ENCODE results near the gene AGAP1. TPM values are rescaled to one million over a fixed set of nuclear protein-coding genes. Genes with fewer than 3 reads are reported as not detected.

Gene AGAP1
- total RNA-seq, 2 donors from 2014 or later, result 19.1 to 20.8 TPM

DNA sequence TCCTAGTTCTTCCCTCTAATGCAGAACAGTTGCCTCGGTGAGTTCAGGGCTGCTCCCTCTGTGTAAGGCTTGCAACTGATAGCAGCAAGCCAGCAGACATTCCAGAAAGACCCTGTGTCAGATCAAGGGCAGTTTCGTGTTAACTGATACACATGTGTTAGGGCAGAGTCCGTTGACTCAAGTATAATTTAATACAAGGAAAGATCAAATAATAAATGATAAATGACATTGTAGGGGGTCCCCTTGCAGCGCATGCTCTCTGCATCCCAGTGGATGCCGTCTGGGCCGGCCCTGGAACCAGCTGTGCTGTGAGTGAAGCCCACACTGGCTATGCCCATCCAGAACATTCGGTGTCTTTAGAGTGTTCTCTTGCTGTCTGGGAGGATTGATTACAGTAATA is 180.3 kb downstream of the AGAP1 start:
- no peaks in the 10 kb centered on the region for H3K27me3 ChIP-seq (replicated peaks; ENCODE audit: insufficient read depth)
- DNase-seq (ENCODE audit: low spot score), result no peak
- no peak overlapping the region for H3K4me3 ChIP-seq
- no peaks in the 10 kb centered on the region for H3K9me3 ChIP-seq
- no peak for ATAC-seq (ENCODE audit: insufficient number of reproducible peaks, low FRiP score, low read depth)
- H3K27ac ChIP-seq, result no peak overlapping the region
- no peak for TF ChIP-seq CTCF (IDR thresholded peaks at IDR 0.05)
- H3K36me3 ChIP-seq, result no peaks in the 10 kb centered on the region
- H3K4me1 ChIP-seq (ENCODE audit: control insufficient read depth in 1 of 2, low read depth in 2 of 2), result peaks cover 0 to 15% of the 10 kb centered on the region in 2 donors

- DNase-seq (ENCODE audit: low spot score), result no peak
- no peaks in the 10 kb centered on the region for H3K36me3 ChIP-seq
- ATAC-seq (ENCODE audit: insufficient number of reproducible peaks, low FRiP score, low read depth), result no peak
- no peak overlapping the region for H3K4me3 ChIP-seq
- H3K27ac ChIP-seq, result no peak overlapping the region
- TF ChIP-seq CTCF (IDR thresholded peaks at IDR 0.05), result no peak
- no peaks in the 10 kb centered on the region for H3K27me3 ChIP-seq (replicated peaks; ENCODE audit: insufficient read depth)
- peaks cover 3 to 15% of the 10 kb centered on the region in 2 donors for H3K4me1 ChIP-seq (ENCODE audit: control insufficient read depth in 1 of 2, low read depth in 2 of 2)
- H3K9me3 ChIP-seq, result no peaks in the 10 kb centered on the region
Observed at GRCh38 chr2:235674812-235675211, 181.0 kb downstream of the AGAP1 start.

DNA sequence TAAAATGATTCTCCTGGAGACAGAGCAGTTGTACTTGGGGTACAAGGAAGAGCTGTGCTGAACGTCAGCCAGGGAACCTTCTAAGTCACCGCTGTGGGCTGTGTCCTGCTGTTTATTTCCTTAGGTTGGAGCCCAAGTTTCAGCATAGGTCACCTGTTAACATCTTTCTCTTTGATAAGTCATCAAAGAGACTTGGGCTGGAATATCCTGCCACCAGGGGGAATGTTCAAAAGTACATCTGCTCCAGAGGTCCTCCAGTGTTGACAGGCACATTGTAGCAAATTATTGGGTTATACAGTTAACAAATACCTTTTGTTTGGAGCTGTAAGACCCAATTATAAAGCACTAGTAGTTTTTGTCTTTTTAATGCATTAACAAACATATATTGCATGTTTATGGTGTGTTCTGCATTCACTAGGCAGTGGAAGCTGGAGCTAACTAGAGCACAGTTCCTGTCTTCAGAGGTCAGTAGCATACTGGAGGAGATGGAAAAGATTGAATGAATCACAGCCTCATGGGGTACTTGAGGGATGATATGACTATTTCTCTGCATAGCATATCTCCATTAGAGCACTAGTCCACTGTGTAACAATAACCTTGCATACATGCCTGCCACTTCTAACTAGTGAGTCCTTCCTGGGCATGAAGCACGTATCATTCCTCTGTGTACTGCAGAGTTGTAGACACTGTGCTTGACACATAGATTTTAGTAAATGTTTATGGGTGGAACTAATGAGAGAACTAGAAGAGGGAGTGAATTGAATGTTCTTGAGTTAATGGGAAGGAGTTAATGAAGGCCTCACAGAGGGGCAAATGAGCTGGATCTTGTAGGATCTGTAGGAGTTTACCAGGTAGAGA is 182.1 kb downstream of the AGAP1 start:
- no peak for ATAC-seq (ENCODE audit: insufficient number of reproducible peaks, low FRiP score, low read depth)
- Histone ChIP-seq H3K4me3 (no peak overlapping the region), H3K9me3 (no peaks in the 10 kb centered on the region), H3K27me3 (replicated peaks; ENCODE audit: insufficient read depth) (no peaks in the 10 kb centered on the region), H3K27ac (no peak overlapping the region), H3K4me1 (ENCODE audit: control insufficient read depth in 1 of 2, low read depth in 2 of 2) (peaks cover 3 to 4% of the 10 kb centered on the region in 2 donors), H3K36me3 (no peaks in the 10 kb centered on the region)
- no peak for DNase-seq (ENCODE audit: low spot score)
- TF ChIP-seq CTCF (IDR thresholded peaks at IDR 0.05), result no peak

- H3K27me3 ChIP-seq (replicated peaks; ENCODE audit: insufficient read depth), result no peaks in the 10 kb centered on the region
- no peak for TF ChIP-seq CTCF (IDR thresholded peaks at IDR 0.05)
- no peak overlapping the region for H3K4me3 ChIP-seq
- H3K4me1 ChIP-seq (ENCODE audit: control insufficient read depth in 1 of 2, low read depth in 2 of 2), result peaks cover 0 to 3% of the 10 kb centered on the region in 2 donors
- no peak overlapping the region for H3K27ac ChIP-seq
- H3K9me3 ChIP-seq, result no peaks in the 10 kb centered on the region
- no peaks in the 10 kb centered on the region for H3K36me3 ChIP-seq
- no peak for DNase-seq (ENCODE audit: low spot score)
- ATAC-seq (ENCODE audit: insufficient number of reproducible peaks, low FRiP score, low read depth), result no peak
Observed at GRCh38 chr2:235676536-235676799, 182.6 kb downstream of the AGAP1 start.

GRCh38 chr2:235677276-235677788 is 183.5 kb downstream of the AGAP1 start:
- no peak for TF ChIP-seq CTCF (IDR thresholded peaks at IDR 0.05)
- Histone ChIP-seq H3K9me3 (no peaks in the 10 kb centered on the region), H3K27ac (no peak overlapping the region), H3K36me3 (no peaks in the 10 kb centered on the region), H3K4me1 (ENCODE audit: control insufficient read depth in 1 of 2, low read depth in 2 of 2) (peaks cover 0 to 3% of the 10 kb centered on the region in 2 donors), H3K27me3 (replicated peaks; ENCODE audit: insufficient read depth) (no peaks in the 10 kb centered on the region), H3K4me3 (no peak overlapping the region)
- ATAC-seq (ENCODE audit: insufficient number of reproducible peaks, low FRiP score, low read depth) (no peak), DNase-seq (ENCODE audit: low spot score) (no peak)

All from thoracic aorta (tissue), 2 donors.